ENCODE measurements around the gene FAAH2.

DNA sequence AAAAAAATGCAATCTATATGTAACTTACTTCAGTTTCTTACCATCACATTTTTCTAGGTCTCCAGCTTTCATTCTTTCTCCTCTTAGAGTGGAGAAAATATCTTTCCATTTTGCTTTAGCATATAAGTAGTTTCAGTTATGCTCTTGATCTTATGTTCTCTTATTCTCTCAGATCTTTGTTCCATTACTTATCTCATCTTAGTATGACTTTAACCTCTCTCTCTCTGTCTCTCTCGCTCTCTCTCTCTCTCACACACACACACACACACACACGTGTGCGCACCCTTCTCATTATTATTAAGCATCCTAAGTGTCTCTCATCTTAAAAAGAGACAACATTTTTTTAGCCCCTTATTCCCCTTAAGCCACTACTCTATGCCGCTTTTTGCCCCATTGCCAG, 92.8 kb downstream of the FAAH2 start:
- no peak for TF ChIP-seq GATA1 (IDR thresholded peaks at IDR 0.05; ENCODE audit: low read depth, low read length)
- TF ChIP-seq POLR2A (IDR thresholded peaks at IDR 0.05; ENCODE audit: low read length), result no peak

Data from erythroblast (primary cell).